Measurements from ENCODE around the gene XIAP. TPM values are rescaled to one million over a fixed set of nuclear protein-coding genes. Genes with fewer than 3 reads are reported as not detected.
A peak's percentile ranks its signal among the peaks of the same experiment; 100 is the strongest.
"Not testable (repeated sequence)": the region's sequence is repeated elsewhere in the genome, so short reads cannot be mapped to it uniquely, and the experiment has no call there.

Gene XIAP
- total RNA-seq, 1 experiment from 2014 or later = 56.0 TPM

DNA sequence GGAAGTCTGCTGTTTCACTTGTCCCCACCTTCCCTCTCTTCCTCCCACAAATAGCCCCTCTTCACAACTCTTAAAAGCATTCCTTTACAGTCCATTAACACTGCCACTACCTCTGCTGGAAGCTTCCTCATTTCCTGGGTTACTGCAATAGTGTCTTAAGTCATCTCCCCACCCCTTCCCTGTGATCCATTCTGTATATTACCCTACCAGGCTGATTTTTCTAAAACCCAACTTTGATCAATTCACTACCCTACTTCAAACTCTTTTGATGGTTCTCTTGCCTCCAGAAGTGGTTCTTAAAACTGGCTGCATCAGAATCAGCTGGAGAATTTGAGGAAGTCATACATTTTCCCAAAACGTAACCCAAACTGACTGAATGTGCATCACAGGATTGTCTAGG is 8.8 kb upstream of the XIAP start:
- H3K4me3 ChIP-seq = no peak overlapping the region

DNA sequence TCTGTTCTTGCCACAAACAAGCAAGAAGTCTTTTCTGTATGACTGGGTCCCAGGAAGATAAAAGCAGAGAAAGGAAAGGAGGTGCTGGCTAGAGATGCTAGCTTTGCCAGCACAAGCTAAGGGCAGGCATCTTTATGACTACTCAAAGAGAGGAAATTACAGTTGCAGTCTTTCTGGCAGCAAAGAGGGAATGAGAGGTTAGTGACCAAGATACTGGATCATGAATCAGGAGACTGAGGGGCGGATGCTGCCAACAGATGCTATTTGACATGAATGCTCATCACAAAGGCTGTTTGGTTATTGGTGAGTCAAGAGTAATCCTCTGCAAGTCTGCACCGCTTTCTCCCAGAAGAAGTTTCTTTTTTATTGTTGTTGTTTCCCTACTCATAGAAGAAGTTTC is 5.5 kb upstream of the XIAP start:
- H3K27ac ChIP-seq = no peak overlapping the region
- DNase-seq = no peak

More for the DNA sequence above, 8.8 kb upstream of the XIAP start:
- Histone ChIP-seq H3K27ac (no peak overlapping the region), H3K4me1 (no peaks in the 10 kb centered on the region), H3K27me3 (no peaks in the 10 kb centered on the region), H3K36me3 (no peaks in the 10 kb centered on the region), H3K9me3 (replicated peaks) (no peaks in the 10 kb centered on the region)
- DNase-seq = no peak

DNA sequence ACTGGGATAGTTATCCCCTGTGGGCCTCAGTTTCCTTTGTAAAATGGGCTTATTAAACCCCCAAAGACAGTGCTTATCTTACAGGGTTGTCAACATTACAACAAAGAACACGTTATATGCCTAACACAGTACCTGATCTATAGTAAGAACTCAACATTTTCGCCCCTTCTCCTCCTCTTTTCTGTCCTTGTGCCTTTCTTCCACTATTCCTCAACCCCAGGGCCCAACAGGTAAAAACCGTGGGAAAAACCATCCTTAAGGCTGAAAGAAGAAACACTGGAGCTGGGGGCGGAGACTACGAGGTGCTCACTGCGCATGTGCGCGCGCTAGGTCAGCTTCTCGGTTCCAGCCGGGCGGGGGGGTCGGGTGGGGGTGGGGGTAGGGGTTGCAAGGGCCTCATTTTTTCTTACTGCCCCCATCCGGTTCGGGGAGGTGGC is 426 bp upstream of the XIAP start:
- DNase-seq = no peak
- Histone ChIP-seq H3K27me3 (no peaks in the 10 kb centered on the region), H3K9me3 (replicated peaks) (no peaks in the 10 kb centered on the region), H3K36me3 (no peaks in the 10 kb centered on the region; the same call in 1 of the 2 replicates), H3K27ac (peak overlapping the region; percentile 91), H3K4me3 (peak overlapping the region; percentile 70), H3K4me1 (no peaks in the 10 kb centered on the region)

More for the DNA sequence above, 5.5 kb upstream of the XIAP start:
- no peaks in the 10 kb centered on the region for H3K27me3 ChIP-seq
- H3K4me1 ChIP-seq = no peaks in the 10 kb centered on the region
- H3K4me3 ChIP-seq = no peak overlapping the region
- no peaks in the 10 kb centered on the region for H3K36me3 ChIP-seq
- no peaks in the 10 kb centered on the region for H3K9me3 ChIP-seq (replicated peaks)

GRCh38 chrX:123860983-123861382 is 1.1 kb downstream of the XIAP start:
- Histone ChIP-seq H3K27ac (peak overlapping the region; percentile 91), H3K27me3 (no peaks in the 10 kb centered on the region), H3K9me3 (replicated peaks) (no peaks in the 10 kb centered on the region), H3K4me3 (peak overlapping the region; percentile 70), H3K36me3 (peaks cover 4% of the 10 kb centered on the region; the same call in 1 of the 2 replicates), H3K4me1 (no peaks in the 10 kb centered on the region)
- peak; percentile 13 to 52 for DNase-seq

- Histone ChIP-seq H3K27me3 (no peaks in the 10 kb centered on the region), H3K9me3 (replicated peaks) (no peaks in the 10 kb centered on the region), H3K27ac (no peak overlapping the region), H3K4me3 (no peak overlapping the region), H3K36me3 (peaks cover 18% of the 10 kb centered on the region), H3K4me1 (no peaks in the 10 kb centered on the region)
- DNase-seq = no peak
These were observed 9.6 kb downstream of the XIAP start for GRCh38 chrX:123869488-123869887.

DNA sequence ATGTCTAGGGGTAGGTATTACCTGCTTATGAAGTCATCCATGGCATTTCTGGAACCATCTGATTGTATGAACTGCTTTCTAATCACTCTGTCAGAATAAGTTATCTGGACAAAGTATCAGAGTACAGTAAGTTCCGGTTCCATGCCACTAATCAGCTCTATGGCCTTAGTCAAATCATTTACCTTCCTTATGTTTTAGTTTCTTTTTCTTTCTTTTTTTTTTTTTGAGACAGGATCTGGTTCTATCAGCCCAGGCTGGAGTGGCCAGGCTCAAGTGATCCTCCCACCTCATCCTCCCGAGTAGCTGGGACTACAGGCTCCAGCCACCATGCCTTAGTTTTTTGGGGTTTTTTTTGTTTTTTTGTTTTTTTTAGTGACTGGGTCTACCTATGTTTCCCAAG is 11.5 kb downstream of the XIAP start:
- peaks cover 20% of the 10 kb centered on the region for H3K36me3 ChIP-seq
- H3K27ac ChIP-seq = no peak overlapping the region
- no peaks in the 10 kb centered on the region for H3K27me3 ChIP-seq
- no peaks in the 10 kb centered on the region; the same call in 1 of the 2 replicates for H3K9me3 ChIP-seq (replicated peaks)
- DNase-seq = no peak
- no peaks in the 10 kb centered on the region for H3K4me1 ChIP-seq
- H3K4me3 ChIP-seq = no peak overlapping the region

DNA sequence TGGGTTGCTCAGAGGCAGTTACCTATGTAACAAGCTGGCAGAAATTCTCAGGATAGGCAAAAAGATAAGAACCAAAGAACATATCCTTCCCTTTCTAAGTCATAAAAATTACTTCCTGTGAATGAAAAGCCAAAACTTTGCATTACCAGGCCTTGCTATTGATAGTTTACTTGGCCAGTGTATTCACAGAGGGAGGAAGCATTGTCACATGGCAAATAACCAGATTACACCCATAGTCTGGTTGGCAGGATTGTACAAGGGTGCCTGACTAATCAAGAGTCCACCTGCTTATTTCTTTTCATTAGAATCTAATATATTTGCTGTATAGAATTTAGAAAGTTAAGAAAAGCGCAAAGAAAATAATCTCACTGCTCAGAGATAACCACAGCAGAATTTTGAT is 14.1 kb downstream of the XIAP start:
- Histone ChIP-seq H3K4me1 (no peaks in the 10 kb centered on the region), H3K36me3 (peaks cover 29% of the 10 kb centered on the region), H3K9me3 (replicated peaks) (no peaks in the 10 kb centered on the region; the same call in 1 of the 2 replicates), H3K4me3 (no peak overlapping the region), H3K27me3 (no peaks in the 10 kb centered on the region), H3K27ac (no peak overlapping the region)
- DNase-seq = no peak

- Histone ChIP-seq H3K27ac (no peak overlapping the region), H3K4me1 (no peaks in the 10 kb centered on the region), H3K27me3 (no peaks in the 10 kb centered on the region), H3K9me3 (replicated peaks) (no peaks in the 10 kb centered on the region; the same call in 1 of the 2 replicates), H3K36me3 (peaks cover 27% of the 10 kb centered on the region), H3K4me3 (no peak overlapping the region)
- DNase-seq = no peak
These were observed 16.3 kb downstream of the XIAP start for GRCh38 chrX:123876177-123876576.

DNA sequence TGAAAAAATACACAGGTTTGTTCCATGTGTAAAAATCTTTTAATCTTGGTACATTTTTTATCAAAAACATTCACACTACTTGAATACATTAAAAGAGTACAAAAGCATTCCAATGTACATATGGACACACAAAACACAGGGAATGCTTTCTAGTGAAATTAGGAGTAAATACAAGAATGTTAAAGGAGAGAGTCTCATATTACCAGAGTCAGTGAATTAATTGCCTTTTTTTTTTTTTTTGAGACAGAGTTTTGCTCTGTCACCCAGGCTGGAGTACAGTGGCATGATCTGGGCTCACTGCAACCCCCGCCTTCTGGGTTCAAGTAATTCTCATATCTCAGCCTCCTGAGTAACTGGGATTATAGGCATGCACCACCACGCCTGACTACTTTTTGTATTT is 17.0 kb downstream of the XIAP start:
- H3K4me3 ChIP-seq = no peak overlapping the region
- H3K36me3 ChIP-seq = peaks cover 27% of the 10 kb centered on the region
- H3K4me1 ChIP-seq = no peaks in the 10 kb centered on the region
- no peaks in the 10 kb centered on the region; the same call in 1 of the 2 replicates for H3K9me3 ChIP-seq (replicated peaks)
- no peak for DNase-seq
- H3K27me3 ChIP-seq = no peaks in the 10 kb centered on the region
- H3K27ac ChIP-seq = no peak overlapping the region

- Histone ChIP-seq H3K4me1 (no peaks in the 10 kb centered on the region), H3K9me3 (replicated peaks) (no peaks in the 10 kb centered on the region; the same call in 1 of the 2 replicates), H3K36me3 (peaks cover 22% of the 10 kb centered on the region), H3K27ac (no peak overlapping the region), H3K27me3 (no peaks in the 10 kb centered on the region), H3K4me3 (no peak overlapping the region)
- no peak for DNase-seq
These were observed 18.4 kb downstream of the XIAP start for GRCh38 chrX:123878252-123878721.

DNA sequence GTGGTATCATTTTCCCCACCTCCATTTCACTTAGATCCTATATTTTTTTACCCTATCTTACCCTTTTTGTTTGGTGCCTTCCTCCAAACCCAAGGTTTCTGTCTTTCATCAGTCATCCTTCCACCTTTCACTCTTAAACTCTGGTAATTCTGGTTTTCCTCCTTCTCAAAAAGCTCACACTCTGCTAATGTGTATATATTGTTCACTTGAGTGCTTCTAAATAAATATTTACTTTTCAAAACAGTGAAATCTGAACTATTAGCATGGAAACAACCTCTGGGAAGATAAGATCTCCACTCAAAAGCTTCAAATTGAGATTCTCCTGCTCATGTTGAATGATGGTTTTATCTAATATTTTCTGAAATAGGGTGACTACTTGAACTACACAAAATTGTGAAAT is 21.5 kb downstream of the XIAP start:
- no peaks in the 10 kb centered on the region for H3K27me3 ChIP-seq
- no peak overlapping the region for H3K4me3 ChIP-seq
- H3K27ac ChIP-seq = no peak overlapping the region
- H3K36me3 ChIP-seq = peaks cover 25% of the 10 kb centered on the region
- H3K4me1 ChIP-seq = no peaks in the 10 kb centered on the region
- no peak for DNase-seq
- H3K9me3 ChIP-seq (replicated peaks) = no peaks in the 10 kb centered on the region

GRCh38 chrX:123882391-123882790 is 22.5 kb downstream of the XIAP start:
- H3K4me3 ChIP-seq = no peak overlapping the region
- no peaks in the 10 kb centered on the region for H3K4me1 ChIP-seq
- H3K27me3 ChIP-seq = no peaks in the 10 kb centered on the region
- peaks cover 29% of the 10 kb centered on the region for H3K36me3 ChIP-seq
- no peak overlapping the region for H3K27ac ChIP-seq
- H3K9me3 ChIP-seq (replicated peaks) = no peaks in the 10 kb centered on the region
- no peak for DNase-seq

GRCh38 chrX:123884809-123885408 is 25.1 kb downstream of the XIAP start:
- H3K36me3 ChIP-seq = peaks cover 34% of the 10 kb centered on the region
- no peak overlapping the region for H3K27ac ChIP-seq
- H3K27me3 ChIP-seq = no peaks in the 10 kb centered on the region
- peak; percentile 59 to 71 for DNase-seq
- H3K9me3 ChIP-seq (replicated peaks) = no peaks in the 10 kb centered on the region
- H3K4me3 ChIP-seq = no peak overlapping the region
- no peaks in the 10 kb centered on the region for H3K4me1 ChIP-seq

DNA sequence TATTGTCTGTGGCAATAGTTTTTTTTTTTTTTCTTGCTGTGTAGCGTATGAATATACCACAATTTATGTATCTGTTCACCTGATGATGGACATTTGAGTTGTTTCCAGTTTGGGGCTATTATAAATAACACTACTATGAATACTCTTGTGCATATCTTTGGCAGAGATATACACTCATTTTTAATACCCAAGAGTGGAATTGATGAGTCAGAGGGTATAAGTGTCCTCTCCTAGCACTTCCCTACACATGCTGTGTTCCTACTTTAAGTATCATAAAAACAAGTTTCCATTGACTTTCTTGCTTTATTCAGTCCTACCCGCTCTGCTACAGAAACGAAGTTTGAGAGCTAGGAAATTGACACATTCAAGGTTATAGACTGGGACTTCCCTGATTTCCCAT is 39.8 kb downstream of the XIAP start:
- Histone ChIP-seq H3K36me3 (peaks cover 57% of the 10 kb centered on the region), H3K4me1 (no peaks in the 10 kb centered on the region), H3K4me3 (no peak overlapping the region), H3K27ac (no peak overlapping the region), H3K27me3 (no peaks in the 10 kb centered on the region), H3K9me3 (replicated peaks) (no peaks in the 10 kb centered on the region)
- no peak for DNase-seq

DNA sequence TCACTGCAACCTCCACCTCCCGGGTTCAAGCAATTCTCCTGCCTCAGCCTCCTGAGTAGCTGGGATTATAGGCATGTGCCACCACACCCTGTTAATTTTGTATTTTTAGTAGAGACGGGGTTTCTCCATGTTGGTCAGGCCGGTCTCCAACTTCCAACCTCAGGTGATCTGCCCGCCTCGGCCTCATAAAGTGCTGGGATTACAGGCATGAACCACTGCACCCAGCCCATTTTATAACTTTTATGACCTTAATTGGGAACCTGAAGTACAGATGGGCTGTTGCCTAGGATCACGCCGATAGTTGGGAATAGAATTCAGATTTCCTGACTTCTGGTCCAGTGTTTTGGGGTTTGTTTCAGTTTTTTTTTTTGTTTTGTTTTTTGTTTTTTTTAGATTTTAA is 43.4 kb downstream of the XIAP start:
- H3K4me1 ChIP-seq; H3K4me3 ChIP-seq; DNase-seq; H3K27ac ChIP-seq; H3K9me3 ChIP-seq (replicated peaks); H3K27me3 ChIP-seq: not testable (repeated sequence)
- H3K36me3 ChIP-seq = peaks cover 55% of the 10 kb centered on the region

DNA sequence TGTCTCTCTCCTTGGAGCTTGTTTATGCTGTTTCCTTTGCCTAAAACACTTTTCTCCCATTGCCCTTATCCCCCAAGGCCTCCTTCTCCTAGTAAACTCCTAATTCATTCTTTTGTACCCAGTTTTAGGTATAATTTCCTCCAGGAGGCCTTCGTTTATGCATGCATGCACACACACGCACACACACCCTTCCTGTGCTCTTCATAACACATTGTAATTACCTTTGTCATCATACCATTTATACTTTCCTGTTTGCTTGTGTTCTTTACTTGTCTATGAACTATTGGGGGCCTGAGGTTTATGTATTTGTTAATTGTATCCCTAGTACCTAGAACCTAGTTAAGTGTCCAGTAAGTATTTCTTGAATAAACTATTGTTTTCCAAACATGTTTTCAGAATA is 45.5 kb downstream of the XIAP start:
- Histone ChIP-seq H3K9me3 (replicated peaks) (no peaks in the 10 kb centered on the region), H3K36me3 (peaks cover 50% of the 10 kb centered on the region), H3K4me1 (no peaks in the 10 kb centered on the region), H3K27me3 (no peaks in the 10 kb centered on the region), H3K27ac (no peak overlapping the region), H3K4me3 (no peak overlapping the region)
- no peak for DNase-seq

Measured in SJCRH30 (cell line).